Gastrocnemius medialis (tissue), 4 donors: ENCODE results near the gene CACNB4.

Experiments
- CTCF ChIP-seq, 5 experiments: fragments of 450-650 bp in 3 of 5; fragments of 200-600 bp in 2 of 5; sonication (generic) in 2 of 5; IDR thresholded peaks in 4 of 5; conservative IDR thresholded peaks in 1 of 5; 1 replicate in 4 of 5; 2 replicates in 1 of 5; pipeline ENCODE4 v1.5.1; 2016 to 2019; ENCODE audit warnings: antibody characterized with exemption in 5 of 5, mild to moderate bottlenecking in 3 of 5, moderate library complexity in 3 of 5
- POLR2A ChIP-seq, 2 donors: fragments of 450-650 bp; IDR thresholded peaks; one replicate each; pipeline ENCODE4 v1.6.1; 2017; ENCODE audit warnings: antibody characterized with exemption in 2 of 2, mild to moderate bottlenecking in 2 of 2, moderate library complexity in 2 of 2

- TF ChIP-seq POLR2A (IDR thresholded peaks at IDR 0.05) (no peak), CTCF (IDR thresholded peaks at IDR 0.05 in 4 of 5, conservative IDR thresholded peaks at IDR 0.05 in 1 of 5) (no peak)
Observed at GRCh38 chr2:151851761-151852160, 247.1 kb downstream of the CACNB4 start.
